ENCODE results near the gene UGT3A1. TPM values are rescaled to one million over a fixed set of nuclear protein-coding genes. Genes with fewer than 3 reads are reported as not detected.
"Not testable (repeated sequence)": the region's sequence is repeated elsewhere in the genome, so short reads cannot be mapped to it uniquely, and the experiment has no call there.

Gene UGT3A1, protein sequence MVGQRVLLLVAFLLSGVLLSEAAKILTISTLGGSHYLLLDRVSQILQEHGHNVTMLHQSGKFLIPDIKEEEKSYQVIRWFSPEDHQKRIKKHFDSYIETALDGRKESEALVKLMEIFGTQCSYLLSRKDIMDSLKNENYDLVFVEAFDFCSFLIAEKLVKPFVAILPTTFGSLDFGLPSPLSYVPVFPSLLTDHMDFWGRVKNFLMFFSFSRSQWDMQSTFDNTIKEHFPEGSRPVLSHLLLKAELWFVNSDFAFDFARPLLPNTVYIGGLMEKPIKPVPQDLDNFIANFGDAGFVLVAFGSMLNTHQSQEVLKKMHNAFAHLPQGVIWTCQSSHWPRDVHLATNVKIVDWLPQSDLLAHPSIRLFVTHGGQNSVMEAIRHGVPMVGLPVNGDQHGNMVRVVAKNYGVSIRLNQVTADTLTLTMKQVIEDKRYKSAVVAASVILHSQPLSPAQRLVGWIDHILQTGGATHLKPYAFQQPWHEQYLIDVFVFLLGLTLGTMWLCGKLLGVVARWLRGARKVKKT
- 8.7 TPM for total RNA-seq (ENCODE audit: insufficient read depth, low replicate concordance)

DNA sequence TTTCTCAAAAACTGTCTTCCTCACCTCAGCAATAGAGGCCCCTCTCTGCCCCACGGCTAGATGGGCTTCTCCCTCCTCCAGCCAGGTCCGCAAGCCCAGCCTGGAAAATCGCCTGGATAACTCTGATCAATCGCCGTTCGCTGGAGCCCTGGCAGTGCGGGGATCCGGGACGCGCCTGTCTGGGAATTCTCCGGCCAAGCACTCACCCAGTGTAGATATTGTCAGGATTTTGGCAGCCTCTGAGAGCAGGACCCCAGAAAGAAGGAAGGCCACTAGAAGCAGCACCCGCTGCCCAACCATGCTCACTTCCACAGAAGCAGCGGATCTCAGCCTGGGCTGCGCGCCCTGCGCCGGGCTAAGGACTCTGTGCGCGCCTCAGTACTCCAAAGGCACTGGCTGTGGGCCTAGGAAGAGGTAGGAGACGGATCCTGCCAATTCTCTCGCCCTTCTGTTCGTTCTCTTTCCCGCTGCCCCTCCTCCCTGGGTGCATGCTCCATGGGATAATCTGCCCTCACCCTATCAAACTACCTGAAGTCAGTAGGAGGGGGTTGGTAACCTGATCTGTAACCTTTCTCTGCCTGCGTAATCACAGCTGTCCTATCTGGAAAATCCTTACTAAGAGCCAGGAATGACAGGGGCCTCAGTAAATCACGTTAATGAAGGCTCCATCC lies at the start of gene UGT3A1:
Gene UGT3A1 (minus strand): TSS at position 450 of the 671 bp plus-strand sequence. CDS start 150 bp downstream, at position 300.
- no peak for DNase-seq (ENCODE audit: low spot score)

DNA sequence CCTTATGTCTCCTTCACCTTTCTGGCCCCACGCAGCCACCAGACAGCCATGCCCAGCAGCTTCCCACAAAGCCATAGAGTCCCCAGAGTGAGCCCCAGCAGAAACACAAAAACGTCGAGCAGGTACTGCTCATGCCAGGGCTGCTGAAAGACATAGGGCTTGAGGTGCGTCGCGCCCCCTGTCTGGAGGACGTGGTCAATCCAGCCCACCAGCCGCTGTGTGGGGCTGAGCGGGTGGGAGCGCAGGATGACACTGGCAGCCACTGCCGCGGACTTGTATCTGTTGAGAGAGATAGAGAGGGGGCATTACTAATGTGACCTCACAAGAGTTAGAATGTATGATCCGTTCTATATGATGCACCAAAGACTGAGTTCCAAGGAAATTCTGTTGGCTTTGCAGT lies 44.5 kb upstream of the UGT3A1 start:
- no peak for DNase-seq (ENCODE audit: low spot score)

DNA sequence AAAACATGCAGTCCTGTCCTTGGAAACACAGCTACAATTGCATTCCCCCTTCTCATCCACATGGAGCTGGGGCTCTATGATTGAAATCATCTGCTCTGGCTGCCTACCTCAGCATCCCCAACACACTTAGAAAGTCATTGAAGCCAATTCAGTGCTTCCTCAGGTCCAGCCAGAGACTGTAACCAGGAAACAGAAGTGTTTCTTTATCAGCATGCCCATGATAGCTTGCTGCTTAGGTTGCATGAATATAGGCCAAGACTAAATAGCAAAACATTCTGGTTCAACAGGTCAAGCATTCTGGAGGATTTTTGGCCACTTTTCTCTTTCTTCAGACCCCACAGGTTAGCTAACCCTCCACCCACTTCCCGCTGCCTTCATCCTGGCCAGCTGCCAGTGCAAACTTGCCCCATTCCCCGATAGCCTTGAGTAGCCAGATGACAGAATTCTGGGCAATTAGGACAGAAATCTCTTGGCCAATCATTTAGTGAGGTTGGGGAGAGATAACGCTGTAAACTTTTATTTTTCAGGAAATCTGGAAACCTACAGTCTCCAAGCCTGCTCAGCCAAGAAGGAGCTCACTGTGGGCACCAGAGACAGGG lies 43.4 kb upstream of the UGT3A1 start:
- DNase-seq (ENCODE audit: low spot score), result not testable (repeated sequence)

DNA sequence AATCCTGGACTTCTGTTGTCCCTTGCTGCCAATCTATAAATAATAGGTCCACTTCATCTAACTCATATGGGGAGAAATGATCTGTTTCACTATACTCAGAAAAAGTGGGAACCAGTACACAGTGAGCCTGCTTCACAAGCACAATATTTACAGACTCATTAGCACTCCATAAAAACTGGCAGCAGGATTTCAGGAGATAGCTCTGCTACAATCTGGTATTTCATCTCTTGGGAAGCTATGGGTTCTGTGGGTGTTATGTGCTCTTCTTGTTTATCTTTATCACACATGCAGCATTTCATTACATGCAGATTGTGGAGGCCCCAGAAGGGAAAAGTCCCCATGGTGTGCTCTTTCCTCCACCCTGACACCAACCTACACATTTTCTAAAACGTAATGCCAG lies 42.3 kb upstream of the UGT3A1 start:
- peak; percentile 34 for DNase-seq (ENCODE audit: low spot score)

DNA sequence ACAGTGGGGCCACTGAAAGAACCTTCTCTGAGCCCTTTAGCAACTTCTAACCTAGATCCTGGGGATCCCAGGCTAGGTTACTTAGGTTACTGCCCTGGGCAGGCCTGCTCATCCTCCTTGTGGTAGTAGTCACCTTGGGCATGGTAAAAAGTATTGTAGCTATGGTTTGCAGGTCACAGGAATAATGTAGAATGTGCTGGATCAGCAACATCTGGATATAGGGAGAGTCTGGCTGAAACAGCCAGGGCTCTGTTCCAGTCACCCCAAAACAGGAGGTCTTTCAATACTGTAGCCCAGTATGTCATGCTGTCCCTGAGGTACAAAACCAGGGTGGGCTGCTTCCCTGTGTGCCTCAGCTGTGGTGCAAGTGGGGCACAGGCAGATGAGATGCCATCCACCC lies 41.9 kb upstream of the UGT3A1 start:
- no peak for DNase-seq (ENCODE audit: low spot score)

DNA sequence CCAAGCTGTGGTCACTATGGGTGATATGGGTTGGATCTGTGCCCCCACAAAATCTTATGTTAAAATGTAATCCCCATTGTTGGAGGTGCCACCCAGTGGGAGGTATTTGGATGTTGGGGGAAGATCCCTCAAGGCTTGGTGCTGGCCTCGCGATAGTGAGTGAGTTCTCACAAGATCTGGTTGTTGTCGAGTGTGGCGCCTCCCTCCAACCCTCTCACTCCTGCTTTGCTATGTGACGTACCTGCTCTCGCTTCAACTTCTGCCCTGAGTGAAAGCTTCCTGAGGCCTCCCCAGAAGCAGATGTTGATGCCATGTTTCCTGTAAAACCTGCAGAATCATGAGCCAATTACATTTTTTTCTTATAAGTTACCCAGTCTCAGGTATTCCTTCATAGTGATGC lies 40.0 kb upstream of the UGT3A1 start:
- no peak for DNase-seq (ENCODE audit: low spot score)

DNA sequence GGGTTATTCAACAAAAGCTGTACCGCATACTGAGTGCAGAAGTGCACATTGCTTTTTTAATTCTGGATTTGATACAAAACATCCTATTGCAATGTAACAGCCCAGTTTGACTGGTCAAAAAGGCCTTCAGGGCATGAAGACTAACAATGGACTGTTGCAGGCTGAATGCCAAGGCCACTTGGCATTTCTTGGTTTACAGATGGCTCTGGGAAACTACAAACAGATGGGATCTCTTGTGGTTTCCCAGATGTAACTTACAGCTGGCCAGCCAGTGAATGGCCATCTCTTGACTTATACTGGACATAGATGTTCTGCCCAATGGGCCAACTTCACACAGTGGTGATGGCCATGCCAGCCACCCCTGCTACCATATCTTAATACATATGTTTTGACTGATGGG lies 38.7 kb upstream of the UGT3A1 start:
- DNase-seq (ENCODE audit: low spot score), result no peak

DNA sequence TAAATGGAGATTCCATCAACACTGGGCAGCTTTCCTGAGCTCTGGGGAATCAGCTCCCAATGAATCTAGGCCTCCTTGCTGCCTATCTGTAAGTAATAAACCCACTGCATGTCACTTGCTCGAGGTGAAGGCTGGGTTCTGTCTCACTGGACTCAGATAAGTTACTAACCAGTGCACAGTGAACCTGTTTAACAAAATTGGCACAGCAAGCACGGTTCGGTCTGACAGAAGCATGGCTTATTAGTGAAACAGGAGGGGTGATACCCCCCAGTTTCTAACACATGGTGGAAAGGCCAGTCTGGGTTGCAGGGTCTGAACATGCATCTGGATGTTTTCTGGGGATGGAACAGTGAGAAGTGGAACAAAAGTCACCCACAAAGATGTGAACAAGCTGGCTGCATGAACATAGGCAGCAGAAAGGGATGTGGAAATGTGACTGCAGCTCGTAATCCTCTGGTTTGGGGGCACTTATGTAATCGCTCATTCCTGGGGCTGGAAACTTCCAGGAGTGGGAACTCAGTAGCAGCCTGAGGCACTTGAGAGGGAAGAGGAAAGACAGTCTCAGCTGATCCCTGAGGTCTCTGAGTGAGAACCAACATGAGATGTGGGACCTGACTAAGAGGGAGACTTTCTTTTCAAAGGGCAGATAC lies 37.8 kb upstream of the UGT3A1 start:
- DNase-seq (ENCODE audit: low spot score), result no peak

DNA sequence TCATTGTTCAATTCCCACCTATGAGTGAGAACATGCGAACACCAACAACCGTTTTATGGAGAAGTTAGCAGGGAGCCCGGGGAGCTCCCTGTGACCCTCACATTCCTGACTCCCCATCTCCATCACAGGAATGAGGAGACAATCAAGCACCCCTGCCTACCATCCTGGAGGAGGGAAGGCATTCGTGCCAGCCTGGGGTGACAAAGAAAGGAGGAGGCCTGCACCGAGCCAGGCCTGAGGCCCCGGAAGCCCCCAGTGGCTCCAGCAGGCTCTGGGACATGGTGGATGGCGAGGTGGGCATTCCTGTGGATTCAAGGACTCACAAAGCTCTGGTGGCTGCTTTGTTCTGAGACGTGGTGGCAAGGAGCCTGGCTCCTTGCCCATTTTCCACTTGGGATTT lies 36.5 kb upstream of the UGT3A1 start:
- no peak for DNase-seq (ENCODE audit: low spot score)

DNA sequence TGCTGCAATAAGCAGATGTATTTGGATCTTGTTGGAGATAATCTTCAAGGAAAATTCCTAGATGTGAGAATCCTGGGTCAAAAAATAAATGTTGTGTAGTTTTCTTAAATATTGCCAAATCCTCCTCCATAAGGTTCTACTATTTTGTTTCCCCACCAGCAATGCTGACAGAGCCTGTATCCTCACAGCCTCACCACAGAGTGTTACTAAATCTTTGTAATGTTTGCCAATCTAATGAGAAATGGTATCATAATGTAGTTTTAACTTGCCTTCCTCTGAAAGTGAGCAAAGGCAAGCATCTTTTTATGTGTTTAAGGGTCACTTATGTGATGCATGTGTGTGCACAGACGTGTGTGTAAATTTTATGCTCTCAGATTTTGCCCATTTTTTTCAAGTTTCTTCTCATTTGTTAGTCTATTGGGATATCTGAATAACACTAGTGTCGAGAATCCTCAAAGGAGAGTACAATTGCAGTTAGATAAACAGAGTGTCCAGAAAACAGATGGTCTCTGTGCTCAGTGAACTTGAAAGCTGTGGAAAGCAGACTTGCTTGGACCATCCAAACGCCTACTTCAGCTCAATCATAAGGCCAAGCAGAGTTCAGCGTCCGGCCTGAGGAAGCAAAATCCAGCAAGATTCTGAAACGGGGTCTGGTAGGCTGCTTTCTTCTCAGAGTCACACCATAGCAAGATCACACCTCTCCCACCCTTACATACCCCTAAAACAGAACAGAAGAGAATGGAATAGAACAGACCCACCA lies 35.7 kb upstream of the UGT3A1 start:
- DNase-seq (ENCODE audit: low spot score), result no peak

DNA sequence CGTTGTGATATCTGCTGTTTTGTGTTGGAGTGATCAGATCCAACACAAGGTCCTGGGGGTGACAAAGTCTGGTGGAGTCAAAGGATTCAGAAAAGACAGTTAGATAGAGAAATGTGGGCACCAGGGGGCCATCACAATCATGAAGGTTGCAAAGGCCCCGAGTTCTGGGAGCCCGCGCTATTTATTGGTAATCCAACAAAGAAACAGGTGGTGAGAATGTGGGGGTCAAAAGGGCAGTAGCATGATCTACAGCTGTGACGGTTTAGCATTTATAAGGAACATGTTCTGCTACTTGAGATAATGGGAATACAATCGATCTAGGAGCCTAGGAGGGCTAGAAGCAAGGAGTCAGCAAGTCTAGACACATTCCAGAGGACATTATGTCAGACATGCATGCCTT lies 31.1 kb upstream of the UGT3A1 start:
- not testable (repeated sequence) for DNase-seq (ENCODE audit: low spot score)

DNA sequence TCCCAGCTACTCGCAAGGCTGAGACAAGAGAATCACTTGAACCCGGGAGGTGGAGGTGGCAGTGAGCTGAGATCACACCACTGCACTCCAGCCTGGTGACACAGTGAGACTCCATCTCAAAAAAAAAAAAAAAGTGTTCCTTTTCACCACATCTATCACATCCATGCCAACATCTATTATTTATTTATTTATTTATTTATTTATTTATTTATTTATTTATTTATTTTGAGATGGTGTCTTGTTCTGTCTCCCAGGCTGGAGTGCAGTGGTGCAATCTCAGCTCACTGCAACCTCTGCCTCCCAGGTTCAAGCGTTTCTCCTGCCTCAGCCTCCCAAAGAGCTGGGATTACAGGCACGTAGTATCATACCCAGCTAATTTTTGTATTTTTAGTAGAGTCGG lies 28.4 kb upstream of the UGT3A1 start:
- not testable (repeated sequence) for DNase-seq (ENCODE audit: low spot score)

DNA sequence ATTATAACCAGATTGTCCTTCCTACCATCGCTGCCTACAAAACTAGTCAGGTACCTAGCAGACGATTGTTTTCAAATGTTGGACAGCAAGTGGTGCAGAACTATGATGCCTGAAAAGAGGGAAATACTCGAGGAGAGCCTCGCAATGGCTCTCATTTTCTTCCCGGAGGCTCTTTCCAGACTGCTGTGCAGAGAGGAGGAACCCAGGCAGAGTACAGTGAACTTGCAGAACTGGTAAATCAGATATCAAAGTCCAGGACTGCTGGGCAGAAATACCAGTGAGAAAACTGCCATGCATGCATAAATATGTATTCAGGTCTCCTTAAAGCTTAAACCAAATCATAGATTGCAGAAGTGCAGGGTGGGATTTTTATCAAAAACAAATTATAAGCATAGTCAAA lies 26.4 kb upstream of the UGT3A1 start:
- DNase-seq (ENCODE audit: low spot score), result peak; percentile 13

DNA sequence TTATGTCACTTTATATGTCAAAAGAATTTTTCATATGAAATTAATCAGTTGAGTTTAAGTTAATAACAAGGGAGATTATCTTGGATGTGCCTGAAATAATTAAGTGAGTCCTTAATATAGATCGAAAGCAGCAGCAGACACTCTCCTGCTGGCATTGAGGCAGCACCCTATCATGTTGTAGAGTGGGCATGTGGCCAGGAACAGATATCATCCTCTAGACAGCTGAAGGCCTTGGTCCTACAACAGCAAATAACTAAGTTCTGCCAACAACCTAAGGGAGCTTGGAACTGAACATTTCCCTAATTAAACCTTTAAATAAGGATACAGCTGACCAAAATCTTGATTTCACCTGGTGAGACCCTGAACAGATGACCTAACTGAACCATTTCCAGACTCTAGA lies 25.8 kb upstream of the UGT3A1 start:
- DNase-seq (ENCODE audit: low spot score), result no peak

DNA sequence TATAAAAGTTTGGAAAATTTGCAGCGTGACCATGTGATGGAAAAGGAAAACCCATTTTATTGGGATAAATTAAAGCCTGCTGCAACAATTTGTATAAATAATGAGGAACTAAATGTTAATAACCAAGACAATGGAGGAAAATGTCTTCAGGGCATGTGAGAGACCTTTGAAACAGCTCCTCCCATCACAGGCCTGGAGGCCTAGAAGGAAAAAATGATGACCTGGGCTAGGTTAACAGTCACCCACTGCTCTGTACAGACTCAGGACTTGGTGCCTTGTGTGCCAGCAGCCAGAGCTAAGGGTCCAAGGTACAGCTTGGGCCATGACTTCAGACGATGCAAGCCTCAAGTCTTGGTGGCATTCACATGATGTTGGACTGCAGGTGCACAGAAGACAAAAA lies 22.0 kb upstream of the UGT3A1 start:
- no peak for DNase-seq (ENCODE audit: low spot score)

DNA sequence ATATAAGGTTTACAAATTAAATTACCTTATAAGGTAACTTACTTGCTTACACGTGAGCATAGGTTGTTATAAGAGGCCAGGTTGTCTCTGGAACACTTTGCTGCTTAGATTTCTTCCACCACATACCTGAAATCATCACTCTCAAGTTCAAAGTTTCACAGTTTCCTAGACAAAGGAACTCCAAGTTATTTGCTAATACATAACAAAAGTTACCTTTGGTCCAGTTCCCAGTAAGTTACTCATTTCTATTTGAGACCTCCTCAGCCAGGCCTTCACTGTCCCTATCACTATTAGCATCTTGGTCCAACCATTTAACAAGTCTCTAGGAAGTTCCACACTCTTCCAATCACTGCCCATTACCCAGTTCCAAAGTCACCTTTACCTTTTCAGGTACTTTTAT lies 18.5 kb upstream of the UGT3A1 start:
- no peak for DNase-seq (ENCODE audit: low spot score)

DNA sequence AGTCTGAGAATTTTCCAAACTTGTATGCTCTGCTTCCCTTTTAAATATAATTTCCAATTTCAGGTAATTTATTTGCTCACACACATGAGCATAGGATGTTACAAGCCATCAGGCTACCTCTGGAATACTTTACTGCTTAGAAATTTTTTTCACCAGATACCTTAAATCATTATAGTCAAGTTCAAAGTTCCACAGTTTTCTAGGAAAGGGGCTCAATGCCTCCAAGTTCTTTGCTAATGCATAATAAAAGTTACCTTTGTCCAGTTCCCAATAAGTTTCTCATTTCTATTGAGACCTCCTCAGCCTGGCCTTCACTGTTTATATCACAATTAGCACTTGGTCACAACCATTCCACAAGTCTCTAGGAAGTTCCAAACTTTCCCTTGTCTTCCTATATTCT lies 16.2 kb upstream of the UGT3A1 start:
- DNase-seq (ENCODE audit: low spot score), result no peak

DNA sequence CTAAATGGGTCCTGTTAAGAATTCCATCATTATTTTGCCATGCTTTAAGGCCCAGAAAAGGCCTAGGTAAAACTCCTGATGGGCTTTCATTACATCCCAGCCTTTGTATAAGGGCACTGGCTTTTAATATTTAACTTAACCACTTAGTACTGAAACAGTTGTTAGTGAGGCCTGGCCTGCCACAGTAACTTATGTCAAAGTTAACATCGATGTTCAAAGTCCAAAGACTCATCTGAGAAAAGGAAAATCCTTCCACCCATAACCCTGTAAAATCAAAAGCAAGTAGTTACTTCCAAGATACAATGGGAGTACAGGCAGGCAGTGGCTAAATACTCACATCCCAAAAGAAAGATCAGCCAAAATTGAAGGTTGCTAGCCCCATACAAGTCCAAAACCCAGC lies 15.0 kb upstream of the UGT3A1 start:
- DNase-seq (ENCODE audit: low spot score), result no peak

DNA sequence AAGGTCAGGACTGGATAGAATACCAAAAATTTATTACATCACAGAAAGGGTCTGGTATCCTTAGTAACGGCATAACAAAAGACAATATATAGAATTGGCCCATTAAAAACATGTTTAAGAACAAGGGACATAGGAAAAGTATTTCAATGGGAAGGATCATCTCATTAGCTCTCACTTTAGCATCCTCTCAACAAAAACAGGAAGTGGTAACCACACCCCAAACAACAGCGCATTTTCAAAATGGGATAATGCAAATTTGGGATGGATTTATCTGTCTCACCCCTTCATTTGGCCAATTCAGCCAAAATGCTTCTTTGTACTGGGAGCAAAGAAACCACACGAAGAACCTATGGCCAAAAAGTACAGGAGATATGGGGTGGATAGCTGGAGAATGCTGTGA lies 9.8 kb upstream of the UGT3A1 start:
- DNase-seq (ENCODE audit: low spot score), result no peak

DNA sequence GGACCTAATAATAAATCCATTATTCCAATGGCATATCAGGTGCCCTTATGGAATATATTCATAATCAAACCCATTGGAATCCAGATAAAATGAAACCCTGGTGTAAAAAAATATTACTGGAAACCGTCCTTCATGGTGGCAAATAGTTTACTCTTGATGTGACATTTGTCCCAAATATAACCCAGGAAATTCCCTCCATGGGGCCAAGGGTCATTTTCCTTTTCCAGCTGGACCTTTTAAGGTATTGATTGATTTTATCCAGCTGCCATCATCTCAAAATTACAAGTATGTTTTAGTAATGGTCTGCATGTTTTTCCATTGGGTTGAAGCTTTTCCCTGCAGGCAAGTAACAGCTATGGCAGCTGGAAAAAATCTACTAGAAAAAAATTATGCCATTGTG lies 8.4 kb upstream of the UGT3A1 start:
- DNase-seq (ENCODE audit: low spot score), result no peak

DNA sequence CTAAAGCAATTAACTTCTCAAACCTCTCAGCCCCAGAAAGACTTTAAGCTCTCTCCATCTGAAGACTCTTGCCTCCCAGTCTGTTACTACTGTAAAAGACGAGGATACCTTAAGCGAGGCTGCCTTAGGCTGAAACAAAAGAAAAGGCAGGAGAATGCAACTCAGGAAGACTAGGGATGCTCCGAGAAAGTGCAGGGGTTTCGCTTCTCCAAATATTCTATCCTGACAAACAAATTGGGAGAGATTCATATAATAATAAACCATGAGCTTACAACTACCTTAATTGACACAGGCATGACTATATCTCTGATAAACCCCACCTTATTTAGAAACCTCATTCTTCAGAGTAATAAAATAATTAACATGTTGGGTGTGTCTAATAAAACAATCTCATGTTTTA lies 4.9 kb upstream of the UGT3A1 start:
- no peak for DNase-seq (ENCODE audit: low spot score)

All from umbilical cord (tissue), 2 donors.